ENCODE results near the gene ATP2A3.

DNA sequence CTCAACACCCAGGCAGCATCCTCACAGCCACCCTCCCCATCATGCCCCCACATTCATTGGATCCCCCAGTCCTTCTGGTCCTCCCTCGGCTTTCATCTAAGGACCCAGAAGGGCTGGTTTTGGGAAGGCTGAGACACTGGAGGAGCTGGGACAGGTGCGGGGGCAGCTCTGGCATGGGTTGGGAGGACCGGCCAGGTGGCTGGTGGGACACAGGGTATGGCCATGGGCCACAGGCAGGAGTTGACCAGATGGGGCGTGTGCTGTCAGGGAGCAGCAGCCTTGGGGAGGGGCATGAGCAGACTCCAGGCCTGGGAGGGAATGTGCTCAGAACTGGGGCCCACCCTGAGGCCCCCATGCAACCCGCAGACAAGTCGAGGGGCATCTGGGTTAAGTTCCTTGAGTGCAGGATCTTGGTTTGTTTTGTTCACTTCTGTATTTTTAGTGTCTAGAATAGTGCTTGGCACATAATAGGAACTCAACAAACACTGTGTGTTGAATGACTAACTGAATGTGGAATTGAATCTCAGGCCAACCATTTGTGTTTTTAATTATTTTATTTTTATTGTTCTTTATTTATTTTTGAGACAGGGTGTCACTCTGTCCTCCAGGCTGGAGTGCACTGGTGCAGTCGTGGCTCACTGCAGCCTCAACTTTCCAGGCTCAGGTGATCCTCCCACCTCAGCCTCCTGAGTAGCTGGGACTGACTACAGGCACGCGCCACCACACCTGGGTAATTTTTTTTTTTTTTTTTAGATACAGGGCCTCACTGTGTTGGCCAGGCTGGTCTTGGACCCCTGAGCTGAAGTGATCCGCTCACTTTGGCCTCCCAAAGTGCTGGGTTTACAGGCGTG is 53.6 kb downstream of the ATP2A3 start:
- TF ChIP-seq, protein P1, sequence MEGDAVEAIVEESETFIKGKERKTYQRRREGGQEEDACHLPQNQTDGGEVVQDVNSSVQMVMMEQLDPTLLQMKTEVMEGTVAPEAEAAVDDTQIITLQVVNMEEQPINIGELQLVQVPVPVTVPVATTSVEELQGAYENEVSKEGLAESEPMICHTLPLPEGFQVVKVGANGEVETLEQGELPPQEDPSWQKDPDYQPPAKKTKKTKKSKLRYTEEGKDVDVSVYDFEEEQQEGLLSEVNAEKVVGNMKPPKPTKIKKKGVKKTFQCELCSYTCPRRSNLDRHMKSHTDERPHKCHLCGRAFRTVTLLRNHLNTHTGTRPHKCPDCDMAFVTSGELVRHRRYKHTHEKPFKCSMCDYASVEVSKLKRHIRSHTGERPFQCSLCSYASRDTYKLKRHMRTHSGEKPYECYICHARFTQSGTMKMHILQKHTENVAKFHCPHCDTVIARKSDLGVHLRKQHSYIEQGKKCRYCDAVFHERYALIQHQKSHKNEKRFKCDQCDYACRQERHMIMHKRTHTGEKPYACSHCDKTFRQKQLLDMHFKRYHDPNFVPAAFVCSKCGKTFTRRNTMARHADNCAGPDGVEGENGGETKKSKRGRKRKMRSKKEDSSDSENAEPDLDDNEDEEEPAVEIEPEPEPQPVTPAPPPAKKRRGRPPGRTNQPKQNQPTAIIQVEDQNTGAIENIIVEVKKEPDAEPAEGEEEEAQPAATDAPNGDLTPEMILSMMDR (IDR thresholded peaks at IDR 0.05; ENCODE audit: low read length), result no peak
- no peak for TF ChIP-seq EZH2 (IDR thresholded peaks at IDR 0.05; ENCODE audit: borderline replicate concordance, low read length)

Data from OCI-LY1 (cell line).